B cell (primary cell): ENCODE results near the gene DIS3L2. TPM values are rescaled to one million over a fixed set of nuclear protein-coding genes. Genes with fewer than 3 reads are reported as not detected.

ENCODE experiments used
- ATAC-seq: fragments of 200-7000 bp; cut with Tn5 transposase; one replicate; pipeline ENCODE4 v1.10.0; 2021; ENCODE audit warnings: low read depth, mild to moderate bottlenecking, moderate number of reproducible peaks, moderate library complexity
- CTCF ChIA-PET: fragments of 350-600 bp; sonication (Branson Sonifier 250); formaldehyde crosslinking; loops from one replicate; lab custom pipeline; 2021; ENCODE audit warnings: antibody characterized with exemption, inconsistent platforms; lab: Charles Lee
- POLR2A ChIA-PET: fragments of 350-600 bp; sonication (Branson Sonifier 250); formaldehyde crosslinking; loops from one replicate; lab custom pipeline; 2021; ENCODE audit warnings: antibody characterized with exemption; lab: Charles Lee
- DNase-seq: peaks from one replicate; pipeline ENCODE4 v3.0.0; 2013
- H2AFZ ChIP-seq: 2 replicates; pipeline ENCODE4 v1.6.1; 2012; ENCODE audit warnings: mild to moderate bottlenecking, low read depth, low read length; ENCODE audit not compliant: insufficient read depth, poor library complexity, severe bottlenecking
- H3K27ac ChIP-seq, 2 donors: 1 replicate in 1 of 2; 2 replicates in 1 of 2; pipeline ENCODE4 v1.5.1; 2012 to 2013; ENCODE audit warnings: low read length in 2 of 2, mild to moderate bottlenecking in 2 of 2, moderate library complexity in 1 of 2
- H3K27me3 ChIP-seq, 4 experiments: fragments of 200-600 bp in 1 of 4; sonication (generic) in 1 of 4; replicated peaks in 1 of 4; 1 replicate in 2 of 4; 2 replicates in 2 of 4; pipeline versions ENCODE4 v1.6.1 to v1.7.0; 2013 to 2016; ENCODE audit warnings: low read length in 3 of 4, mild to moderate bottlenecking in 2 of 4, mixed read lengths in 1 of 4, moderate library complexity in 1 of 4; ENCODE audit not compliant: insufficient read depth in 4 of 4, control insufficient read depth in 3 of 4; ENCODE audit errors: control extremely low read depth in 1 of 4
- H3K36me3 ChIP-seq, 2 experiments: replicated peaks in 1 of 2; 1 replicate in 1 of 2; 2 replicates in 1 of 2; pipeline versions ENCODE4 v1.6.1 to v1.7.1; 2013; ENCODE audit warnings: low read length in 1 of 2; ENCODE audit not compliant: insufficient read depth in 2 of 2, control insufficient read depth in 1 of 2; ENCODE audit errors: control extremely low read depth in 1 of 2, extremely low read depth in 1 of 2
- H3K4me1 ChIP-seq, 2 donors: fragments of 200-600 bp in 1 of 2; sonication (generic) in 1 of 2; 1 replicate in 1 of 2; 2 replicates in 1 of 2; pipeline versions ENCODE4 v1.5.1 to v1.6.1; 2013 to 2017; ENCODE audit warnings: low read length in 2 of 2; ENCODE audit not compliant: control insufficient read depth in 2 of 2, insufficient read depth in 2 of 2
- H3K4me2 ChIP-seq: replicated peaks from 2 replicates; pipeline ENCODE3; 2012; ENCODE audit warnings: mild to moderate bottlenecking, low read depth, low read length; ENCODE audit not compliant: poor library complexity, severe bottlenecking
- H3K4me3 ChIP-seq, 5 experiments: fragments of 200-600 bp in 1 of 5; sonication (generic) in 1 of 5; 1 replicate in 3 of 5; 2 replicates in 2 of 5; pipeline versions ENCODE4 v1.5.1 to v1.7.0; 2011 to 2016; ENCODE audit warnings: low read length in 4 of 5, mild to moderate bottlenecking in 4 of 5, low read depth in 2 of 5, control low read depth in 1 of 5, moderate library complexity in 1 of 5; ENCODE audit not compliant: insufficient read depth in 1 of 5; ENCODE audit errors: control extremely low read depth in 1 of 5, extremely low read depth in 1 of 5
- H3K79me2 ChIP-seq: fragments of 200-600 bp; sonication (generic); one replicate; pipeline ENCODE4 v1.6.0; 2016; ENCODE audit warnings: low read length; ENCODE audit not compliant: control insufficient read depth, insufficient read depth
- H3K9ac ChIP-seq: fragments of 200-600 bp; sonication (generic); 2 replicates; pipeline ENCODE4 v1.6.1; 2017; ENCODE audit warnings: mild to moderate bottlenecking, low read length, moderate library complexity
- H3K9me3 ChIP-seq, 3 donors: one replicate each; pipeline versions ENCODE4 v1.6.1 to v1.7.1; 2013; ENCODE audit warnings: low read length in 2 of 3; ENCODE audit not compliant: control insufficient read depth in 2 of 3, insufficient read depth in 1 of 3; ENCODE audit errors: control extremely low read depth in 1 of 3
- H4K20me1 ChIP-seq: 2 replicates; pipeline ENCODE4 v1.6.0; 2012; ENCODE audit warnings: mild to moderate bottlenecking, low read length; ENCODE audit not compliant: insufficient read depth, control insufficient read depth, poor library complexity, severe bottlenecking
- H3K27ac Mint-ChIP-seq: one replicate; pipeline ENCODE4 v1.8.0; 2021; ENCODE audit warnings: mixed read lengths
- H3K27me3 Mint-ChIP-seq: one replicate; pipeline ENCODE4 v1.8.0; 2021; ENCODE audit warnings: mixed read lengths
- H3K4me1 Mint-ChIP-seq: one replicate; pipeline ENCODE4 v1.8.0; 2021; ENCODE audit warnings: mixed read lengths
- H3K4me3 Mint-ChIP-seq: one replicate; pipeline ENCODE4 v1.8.0; 2021; ENCODE audit warnings: mixed read lengths
- H3K9me3 Mint-ChIP-seq: one replicate; pipeline ENCODE4 v1.8.0; 2022; ENCODE audit warnings: mixed read lengths; ENCODE audit not compliant: insufficient read depth
- EZH2 ChIP-seq: IDR thresholded peaks from 2 replicates; pipeline ENCODE4 v1.6.1; 2012; ENCODE audit warnings: borderline replicate concordance, low read depth, mild to moderate bottlenecking, moderate library complexity, low read length; ENCODE audit not compliant: insufficient read depth, poor library complexity, severe bottlenecking
- WGBS: methylation state at CpG from one replicate; pipeline ENCODE4 v1.1.5; 2013; ENCODE audit warnings: missing lambda C conversion rate; ENCODE audit not compliant: insufficient coverage; 5-methylcytosine and 5-hydroxymethylcytosine counted together
- intact Hi-C: fragments of 100-400 bp; cut with micrococcal nuclease; formaldehyde crosslinking; loops from one replicate; pipeline ENCODE4 v1.10.0; 2022
- polyA plus RNA-seq: library from polyadenylated mRNA; depleted of rRNA; stranded (reverse); fragments of >200 nt; gene quantifications from 2 replicates; pipeline ENCODE4 v1.2.3, GENCODE V29; 2012
- total RNA-seq, 2 donors: library from RNA; stranded (reverse); fragments of 120-200 nt in 1 of 2; gene quantifications; 1 replicate in 1 of 2; 2 replicates in 1 of 2; pipeline versions ENCODE4 v1.2.3 to v1.2.4, GENCODE V29; 2013 to 2022
- TF ChIP-seq, protein P1 (sequence below): fragments of 200-600 bp; IDR thresholded peaks from one replicate; pipeline ENCODE4 v1.8.0; 2022; ENCODE audit warnings: antibody characterized with exemption, mild to moderate bottlenecking

DIS3L2 gene
- total and polyA plus RNA-seq, 2 donors (not counting 1 experiment from before 2014, with no cell fraction given): 34.5 to 70.1 TPM

DNA sequence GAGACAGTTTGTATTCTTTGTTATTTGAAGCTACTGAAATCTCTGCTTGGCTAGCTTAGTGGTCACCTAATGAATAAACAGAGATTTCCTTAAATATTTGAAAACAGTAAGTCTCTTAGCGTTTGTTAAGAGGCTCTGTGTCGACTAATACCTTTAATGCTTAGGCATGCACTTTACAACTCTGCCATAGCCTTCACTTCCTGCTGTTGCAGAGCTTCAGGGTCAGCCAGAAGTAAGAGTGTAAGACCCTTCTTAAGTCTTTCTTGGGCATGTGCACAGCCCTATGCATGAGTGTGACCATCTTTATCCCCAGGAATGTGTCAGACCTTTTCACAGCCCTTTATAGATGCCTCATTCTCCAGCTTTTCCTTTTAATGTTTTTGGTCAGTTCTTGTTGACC is 221.8 kb downstream of the DIS3L2 start:
- Histone ChIP-seq H3K4me3 (no peak overlapping the region), H3K27ac (no peak overlapping the region), H3K27me3 (no peaks in the 10 kb centered on the region), H3K9me3 (peaks cover 0 to 3% (median 0%) of the 10 kb centered on the region in 3 donors), H3K79me2 (no peaks in the 10 kb centered on the region), H4K20me1 (no peaks in the 10 kb centered on the region), H3K4me2 (no peak overlapping the region), H3K9ac (no peak overlapping the region), H2AFZ (no peak overlapping the region), H3K36me3 (no peaks in the 10 kb centered on the region), H3K4me1 (no peaks in the 10 kb centered on the region)
- TF ChIP-seq EZH2: no peak
- TF ChIP-seq, protein P1, sequence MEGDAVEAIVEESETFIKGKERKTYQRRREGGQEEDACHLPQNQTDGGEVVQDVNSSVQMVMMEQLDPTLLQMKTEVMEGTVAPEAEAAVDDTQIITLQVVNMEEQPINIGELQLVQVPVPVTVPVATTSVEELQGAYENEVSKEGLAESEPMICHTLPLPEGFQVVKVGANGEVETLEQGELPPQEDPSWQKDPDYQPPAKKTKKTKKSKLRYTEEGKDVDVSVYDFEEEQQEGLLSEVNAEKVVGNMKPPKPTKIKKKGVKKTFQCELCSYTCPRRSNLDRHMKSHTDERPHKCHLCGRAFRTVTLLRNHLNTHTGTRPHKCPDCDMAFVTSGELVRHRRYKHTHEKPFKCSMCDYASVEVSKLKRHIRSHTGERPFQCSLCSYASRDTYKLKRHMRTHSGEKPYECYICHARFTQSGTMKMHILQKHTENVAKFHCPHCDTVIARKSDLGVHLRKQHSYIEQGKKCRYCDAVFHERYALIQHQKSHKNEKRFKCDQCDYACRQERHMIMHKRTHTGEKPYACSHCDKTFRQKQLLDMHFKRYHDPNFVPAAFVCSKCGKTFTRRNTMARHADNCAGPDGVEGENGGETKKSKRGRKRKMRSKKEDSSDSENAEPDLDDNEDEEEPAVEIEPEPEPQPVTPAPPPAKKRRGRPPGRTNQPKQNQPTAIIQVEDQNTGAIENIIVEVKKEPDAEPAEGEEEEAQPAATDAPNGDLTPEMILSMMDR: no peak
- H3K9me3 Mint-ChIP-seq: peaks cover 2% of the 10 kb centered on the region
- H3K4me3 Mint-ChIP-seq: no peak overlapping the region
- ATAC-seq (no peak), DNase-seq (no peak)
- CTCF ChIA-PET: interaction anchor here (0.9 to 1.0 kb wide), 2 partner anchors 11 to 13 kb away, joined by 3 read pairs; no protein-coding TSS in a partner anchor
- POLR2A ChIA-PET: no interaction called here
- H3K27ac Mint-ChIP-seq: no peak overlapping the region
- no peaks in the 10 kb centered on the region for H3K4me1 Mint-ChIP-seq
- intact Hi-C loops: no loop called here
- no peaks in the 10 kb centered on the region for H3K27me3 Mint-ChIP-seq
- WGBS: 100% methylated on average over 1 of the region's 2 CpGs

DNA sequence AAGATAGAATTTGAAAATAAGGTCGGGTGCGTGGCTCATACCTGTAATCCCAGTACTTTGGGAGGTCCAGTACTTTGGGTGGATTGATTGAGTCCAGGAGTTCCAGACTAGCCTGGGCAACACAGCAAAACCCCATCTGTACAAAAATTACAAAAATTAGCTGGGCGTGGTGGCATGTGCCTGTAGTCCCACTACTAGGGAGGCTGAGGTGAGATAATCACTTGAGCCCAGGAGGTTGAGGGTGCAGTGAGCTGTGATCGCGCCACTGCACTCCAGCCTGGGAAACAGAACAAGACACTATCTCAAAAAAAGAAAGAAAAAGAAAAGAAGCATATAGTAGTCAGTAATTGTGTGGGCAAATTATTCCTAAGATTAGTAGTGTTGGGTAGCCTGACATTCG is 222.8 kb downstream of the DIS3L2 start:
- Histone ChIP-seq H2AFZ (no peak overlapping the region), H3K4me2 (no peak overlapping the region), H3K27me3 (no peaks in the 10 kb centered on the region), H4K20me1 (no peaks in the 10 kb centered on the region), H3K9ac (no peak overlapping the region), H3K4me3 (no peak overlapping the region), H3K36me3 (no peaks in the 10 kb centered on the region), H3K27ac (no peak overlapping the region), H3K79me2 (no peaks in the 10 kb centered on the region), H3K4me1 (no peaks in the 10 kb centered on the region), H3K9me3 (peaks cover 0 to 3% (median 0%) of the 10 kb centered on the region in 3 donors)
- CTCF ChIA-PET: no interaction called here
- no peak for TF ChIP-seq EZH2
- TF ChIP-seq, protein P1: no peak
- intact Hi-C loops: no loop called here
- POLR2A ChIA-PET: no interaction called here
- H3K27ac Mint-ChIP-seq: no peak overlapping the region
- no peak for DNase-seq
- WGBS: 100% methylated on average over 1 of the region's 6 CpGs
- no peak overlapping the region for H3K4me3 Mint-ChIP-seq
- H3K27me3 Mint-ChIP-seq: no peaks in the 10 kb centered on the region
- H3K9me3 Mint-ChIP-seq: peaks cover 2% of the 10 kb centered on the region
- ATAC-seq: no peak
- H3K4me1 Mint-ChIP-seq: no peaks in the 10 kb centered on the region
